ENCODE data around the gene EYA3.

The EYA3 gene, protein sequence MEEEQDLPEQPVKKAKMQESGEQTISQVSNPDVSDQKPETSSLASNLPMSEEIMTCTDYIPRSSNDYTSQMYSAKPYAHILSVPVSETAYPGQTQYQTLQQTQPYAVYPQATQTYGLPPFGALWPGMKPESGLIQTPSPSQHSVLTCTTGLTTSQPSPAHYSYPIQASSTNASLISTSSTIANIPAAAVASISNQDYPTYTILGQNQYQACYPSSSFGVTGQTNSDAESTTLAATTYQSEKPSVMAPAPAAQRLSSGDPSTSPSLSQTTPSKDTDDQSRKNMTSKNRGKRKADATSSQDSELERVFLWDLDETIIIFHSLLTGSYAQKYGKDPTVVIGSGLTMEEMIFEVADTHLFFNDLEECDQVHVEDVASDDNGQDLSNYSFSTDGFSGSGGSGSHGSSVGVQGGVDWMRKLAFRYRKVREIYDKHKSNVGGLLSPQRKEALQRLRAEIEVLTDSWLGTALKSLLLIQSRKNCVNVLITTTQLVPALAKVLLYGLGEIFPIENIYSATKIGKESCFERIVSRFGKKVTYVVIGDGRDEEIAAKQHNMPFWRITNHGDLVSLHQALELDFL

GRCh38 chr1:28088168-28088961, at the start of gene EYA3:
EYA3 (minus strand) TSS chr1:28088610; CDS start chr1:28058026, 30,584 bp downstream.
- DNase-seq = peak; percentile 87 to 95

DNA sequence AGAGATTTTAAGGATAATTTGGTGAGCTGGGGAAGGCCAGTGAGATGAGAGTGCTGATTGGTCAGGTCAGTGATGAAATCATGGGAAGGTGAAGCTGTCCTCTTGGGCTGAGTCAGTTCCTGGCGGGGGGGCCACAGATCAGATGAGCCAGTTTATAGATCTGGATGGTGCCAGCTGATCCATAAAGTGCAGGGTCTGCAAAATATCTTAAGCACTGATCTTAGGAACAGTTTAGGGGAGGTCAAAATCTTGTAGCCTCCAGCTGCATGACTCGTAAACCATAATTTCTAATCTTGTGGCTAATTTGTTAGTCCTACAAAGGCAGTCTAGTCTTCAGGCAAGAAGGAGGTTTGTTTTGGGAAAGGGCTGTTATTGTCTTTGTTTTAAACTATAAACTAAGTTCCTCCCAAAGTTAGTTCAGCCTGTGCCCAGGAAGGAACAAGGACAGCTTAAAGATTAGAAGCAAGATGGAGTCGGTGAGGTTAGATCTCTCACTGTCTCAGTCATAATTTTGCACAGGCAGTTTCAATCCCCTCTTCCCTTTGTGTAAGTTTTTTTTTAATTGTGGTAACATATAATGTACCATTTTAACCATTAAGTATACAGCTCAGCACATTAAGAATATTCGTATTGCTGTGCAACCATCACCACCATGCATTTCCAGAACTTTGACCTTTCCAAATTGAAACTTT, 48.7 kb upstream of the EYA3 start:
- DNase-seq = no peak

- no peak for DNase-seq
Measured at GRCh38 chr1:28136169-28136921, 47.9 kb upstream of the EYA3 start.

DNA sequence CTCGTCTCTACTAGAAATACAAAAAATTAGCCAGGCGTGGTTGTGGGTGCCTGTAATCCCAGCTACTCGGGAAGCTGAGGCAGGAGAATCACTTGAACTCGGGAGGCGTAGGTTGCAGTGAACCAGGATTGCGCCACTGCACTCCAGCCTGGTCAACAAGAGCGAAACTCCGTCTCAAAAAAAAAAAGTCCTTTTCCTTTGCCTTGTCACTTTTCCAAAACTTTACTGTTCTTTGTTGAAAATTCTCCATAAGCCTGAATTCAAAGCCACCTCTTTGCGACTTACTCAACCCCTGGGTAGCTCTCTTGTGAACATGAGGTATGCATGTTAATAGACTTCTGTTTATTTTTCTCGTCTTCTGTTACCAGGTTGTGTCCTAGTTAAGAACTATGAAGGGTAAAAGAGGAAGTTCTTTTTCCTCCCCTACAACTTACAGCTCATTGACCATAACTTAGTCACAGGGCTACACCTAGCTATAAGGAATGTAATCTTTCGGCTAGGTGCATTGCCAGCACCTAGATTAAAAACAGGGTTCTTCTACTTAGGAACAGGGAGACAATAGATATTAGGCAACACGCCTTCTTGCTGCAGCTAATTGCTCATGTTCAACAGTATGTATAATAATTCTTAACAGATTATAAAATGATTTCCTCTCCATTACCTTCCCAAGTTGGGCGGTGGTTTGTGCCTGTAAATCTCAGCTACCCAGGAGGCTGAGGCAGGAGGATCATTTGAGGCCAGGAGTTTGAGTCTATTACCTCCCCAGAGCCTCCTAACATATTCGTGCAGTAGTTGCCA, 47.2 kb upstream of the EYA3 start:
- DNase-seq = no peak

DNA sequence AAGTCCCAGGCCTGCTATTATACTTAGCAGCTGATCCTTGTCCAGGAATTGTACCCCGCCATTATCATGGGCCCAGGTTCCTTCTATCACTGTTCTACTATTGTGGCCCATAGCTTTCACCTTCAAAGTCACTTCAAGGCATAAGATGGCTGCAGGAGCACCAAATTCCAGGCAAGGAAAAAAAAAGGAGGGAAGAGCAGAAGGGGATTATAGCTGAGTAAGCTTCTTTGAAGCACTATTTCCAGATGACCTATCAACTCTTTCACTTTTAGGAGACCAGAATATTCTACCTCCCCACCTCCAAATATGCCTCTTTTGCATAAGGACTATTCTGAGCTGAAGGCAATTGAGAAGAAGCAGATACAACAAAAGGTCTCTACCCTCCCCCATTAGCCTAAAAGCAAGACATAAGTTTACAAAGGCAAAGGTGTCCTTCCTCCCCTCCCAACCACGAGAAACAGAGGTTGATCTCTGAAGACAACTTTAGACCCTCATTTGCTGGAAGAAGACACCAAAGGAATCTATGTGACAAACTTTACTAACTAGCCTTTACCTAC, 46.3 kb upstream of the EYA3 start:
- DNase-seq = no peak

GRCh38 chr1:28132171-28133167, 44.1 kb upstream of the EYA3 start:
- no peak for DNase-seq

DNA sequence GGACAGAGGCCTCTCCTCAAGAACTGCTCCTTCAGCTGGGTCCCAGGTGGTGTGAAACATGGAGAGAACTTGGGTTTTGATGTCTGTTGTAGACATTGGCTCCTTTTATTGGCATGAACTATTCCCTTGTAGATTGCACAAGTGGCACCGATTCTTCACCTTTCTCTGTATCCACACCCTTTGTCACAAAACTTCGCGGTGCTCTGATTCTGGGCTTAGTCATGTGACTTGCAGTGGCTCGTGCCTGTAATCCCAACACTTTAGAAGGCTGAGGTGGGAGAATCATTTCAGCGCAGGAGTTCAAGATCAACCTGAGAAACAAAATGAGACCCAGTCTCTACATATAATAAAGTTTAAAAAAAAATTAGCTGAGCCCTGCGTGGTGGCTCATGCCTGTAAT, 42.5 kb upstream of the EYA3 start:
- no peak for DNase-seq

DNA sequence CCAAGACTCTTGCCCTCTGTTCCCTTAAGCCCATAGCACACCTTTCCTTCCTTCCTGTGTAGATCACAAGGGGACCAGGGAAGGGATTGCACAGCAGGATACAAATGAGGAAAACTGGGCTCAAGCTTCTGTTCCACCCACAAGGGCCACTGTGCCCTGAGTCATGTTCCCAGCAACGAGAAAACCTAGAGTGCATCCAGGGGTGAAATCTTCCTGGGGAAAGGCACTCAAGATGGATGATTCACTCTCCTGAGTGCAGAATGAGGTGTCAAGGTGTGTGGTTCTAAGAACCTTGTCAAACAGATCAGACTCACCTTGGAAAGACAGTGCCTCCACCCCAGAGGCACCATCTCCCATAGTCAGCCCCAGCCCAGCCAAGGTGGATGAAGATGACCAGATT, 40.7 kb upstream of the EYA3 start:
- no peak for DNase-seq

GRCh38 chr1:28127617-28128257, 39.3 kb upstream of the EYA3 start:
- no peak for DNase-seq

GRCh38 chr1:28126783-28127490, 38.5 kb upstream of the EYA3 start:
- no peak for DNase-seq

DNA sequence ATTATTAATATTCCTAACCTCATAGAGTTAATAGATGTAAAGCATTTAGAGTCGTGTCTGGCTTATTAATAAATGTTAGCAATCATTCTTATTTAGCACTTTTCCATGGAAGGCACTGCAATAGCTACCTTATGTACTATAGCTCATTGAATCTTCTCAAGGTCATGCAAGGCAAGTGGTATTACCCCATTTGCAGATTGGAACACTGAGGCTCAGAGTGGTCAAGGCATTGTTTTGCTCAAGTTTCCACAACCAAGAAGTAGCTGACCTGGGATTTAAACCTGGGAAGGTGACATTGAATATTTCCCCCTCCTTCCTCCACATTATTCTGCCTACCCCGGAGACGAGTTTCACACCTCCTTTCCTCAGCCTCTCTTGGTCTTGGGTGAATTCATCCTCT, 37.8 kb upstream of the EYA3 start:
- no peak for DNase-seq

DNA sequence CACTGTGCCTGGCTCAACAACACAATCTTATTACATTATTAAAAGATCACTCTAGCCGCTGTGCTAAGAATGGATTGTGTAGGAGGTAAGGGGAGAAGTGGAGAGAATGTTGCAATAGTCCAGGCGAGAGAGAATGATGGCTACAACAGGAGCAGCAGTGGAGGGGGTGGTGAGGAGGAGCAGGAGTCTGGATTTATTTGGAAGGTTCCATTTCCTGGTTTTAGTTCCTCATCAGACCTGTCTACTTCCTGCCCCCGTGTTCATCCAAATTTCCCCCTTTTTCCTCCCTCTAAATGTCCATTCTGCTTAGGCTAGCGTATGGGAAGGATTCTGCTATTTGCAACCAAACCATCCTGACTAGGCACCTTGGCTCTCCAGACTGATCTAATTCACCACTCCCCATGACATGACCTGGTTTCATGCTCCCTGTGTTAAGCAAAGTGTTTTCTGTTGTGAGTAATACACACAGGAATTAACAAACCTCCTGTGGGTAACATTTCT, 35.1 kb upstream of the EYA3 start:
- DNase-seq = no peak

DNA sequence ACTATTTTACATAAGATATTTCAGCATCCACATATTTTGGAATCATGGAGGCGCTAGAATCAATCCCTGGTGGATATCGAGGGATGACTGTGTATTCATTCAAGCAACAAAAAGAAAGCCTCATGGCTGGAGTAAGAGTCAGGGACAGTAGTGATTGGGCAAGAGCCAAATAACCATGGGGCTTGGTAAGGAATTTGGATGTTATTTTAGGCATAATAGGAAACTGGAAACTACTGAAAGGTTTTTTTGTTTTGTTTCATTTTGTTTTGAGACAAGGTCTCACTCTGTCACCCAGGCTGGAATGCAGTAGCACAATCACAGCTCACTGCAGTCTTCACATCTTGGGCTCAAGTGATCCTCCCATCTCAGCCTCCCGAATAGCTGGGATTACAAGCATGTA, 33.8 kb upstream of the EYA3 start:
- DNase-seq = no peak

- DNase-seq = no peak
Measured at GRCh38 chr1:28119556-28119955, 31.1 kb upstream of the EYA3 start.

DNA sequence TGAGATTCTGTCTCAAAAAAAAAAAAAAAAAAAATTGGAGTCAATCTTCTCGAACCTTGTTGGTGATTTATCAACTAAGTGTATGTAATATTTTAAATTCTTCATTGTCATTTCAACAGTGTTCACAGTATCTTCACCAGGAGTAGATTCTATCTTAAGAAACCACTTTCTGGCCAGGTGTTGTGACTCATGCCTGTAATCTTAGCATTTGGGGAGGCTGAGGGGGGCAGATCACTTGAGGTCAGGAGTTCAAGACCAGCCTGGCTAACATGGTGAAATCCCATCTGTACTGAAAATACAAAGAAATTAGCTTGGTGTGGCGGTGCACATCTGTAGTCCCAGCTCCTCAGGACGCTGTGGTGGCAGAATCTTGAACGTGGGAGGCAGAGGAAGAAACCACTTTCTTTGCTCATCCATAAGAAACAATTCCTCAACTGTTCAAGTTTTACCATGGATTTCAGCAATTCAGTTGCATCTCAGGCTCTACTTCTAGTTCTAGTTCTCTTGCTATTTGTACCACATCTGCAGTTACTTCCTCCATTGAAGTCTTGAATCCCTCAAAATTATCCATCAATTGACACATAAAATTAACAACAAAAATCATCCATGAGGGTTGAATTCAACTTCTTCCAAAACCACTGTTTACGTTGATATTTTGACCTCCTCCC, 30.4 kb upstream of the EYA3 start:
- DNase-seq = no peak

DNA sequence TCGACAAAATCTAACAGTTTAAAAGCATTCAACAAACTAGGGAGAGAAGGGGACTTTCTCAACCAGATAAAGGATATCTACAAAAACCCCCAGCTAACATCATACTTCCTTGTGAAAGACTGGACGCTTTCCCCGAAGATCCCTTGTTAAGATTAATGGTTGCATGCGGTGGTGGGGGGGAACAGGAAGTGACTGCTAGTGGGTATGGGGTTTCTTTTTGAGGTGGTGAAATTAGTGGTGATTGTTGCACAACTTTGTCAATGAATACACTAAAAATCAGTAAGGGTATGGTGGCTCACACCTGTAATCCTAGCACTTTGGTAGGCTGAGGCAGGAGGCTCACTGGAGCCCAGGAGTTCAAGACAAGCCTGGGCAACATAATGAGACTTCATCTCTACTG, 26.9 kb upstream of the EYA3 start:
- no peak for DNase-seq

GRCh38 chr1:28114844-28115243, 26.4 kb upstream of the EYA3 start:
- no peak for DNase-seq

DNA sequence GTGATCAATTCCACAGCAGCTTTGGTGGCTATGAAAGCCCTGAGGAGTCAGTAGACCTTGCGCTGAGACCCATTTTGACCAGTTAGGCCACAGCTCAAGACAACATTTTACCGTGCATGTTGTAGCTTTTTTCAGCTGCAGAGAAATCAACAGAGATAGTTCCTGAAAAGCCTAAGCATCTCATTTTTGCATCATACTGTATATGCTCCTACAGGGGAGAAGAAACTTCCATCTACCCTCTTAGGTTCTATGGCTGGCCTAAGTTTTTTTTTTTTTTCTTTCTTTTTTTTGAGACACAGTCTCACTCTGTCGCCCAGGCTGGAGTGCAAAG, 24.8 kb upstream of the EYA3 start:
- no peak for DNase-seq
